H1 (cell line): ENCODE results near the gene WNT11. TPM values are rescaled to one million over a fixed set of nuclear protein-coding genes. Genes with fewer than 3 reads are reported as not detected.

Experiments
- BCL11A ChIP-seq, 2 experiments: IDR thresholded peaks; one replicate each; pipeline ENCODE4 v1.6.1; 2011; ENCODE audit warnings: low read depth in 2 of 2, low read length in 2 of 2, mild to moderate bottlenecking in 2 of 2
- CTBP2 ChIP-seq: IDR thresholded peaks from 2 replicates; pipeline ENCODE4 v1.7.0; 2011; ENCODE audit warnings: borderline replicate concordance, mild to moderate bottlenecking, moderate library complexity, mixed read lengths, low read length; ENCODE audit not compliant: insufficient read depth, insufficient read length
- RFX5 ChIP-seq: IDR thresholded peaks from 2 replicates; pipeline ENCODE4 v1.6.1; 2011; ENCODE audit warnings: low read depth, low read length, improper control_type of control experiment, borderline replicate concordance
- RNF2 ChIP-seq: fragments of 200-900, 300-1000 bp; sonication (generic); IDR thresholded peaks from 2 replicates; pipeline ENCODE4 v1.7.1; 2016; ENCODE audit warnings: borderline replicate concordance, low read depth, mild to moderate bottlenecking, antibody characterized with exemption, low read length; ENCODE audit not compliant: poor library complexity, severe bottlenecking; ENCODE audit errors: missing control alignments
- SP2 ChIP-seq: IDR thresholded peaks from 2 replicates; pipeline ENCODE4 v1.6.1; 2012; ENCODE audit warnings: mild to moderate bottlenecking, low read length, inconsistent platforms
- TAF1 ChIP-seq: IDR thresholded peaks from 2 replicates; pipeline ENCODE4 v1.6.1; 2011; ENCODE audit warnings: mild to moderate bottlenecking, low read depth, low read length
- ZNF274 ChIP-seq: IDR thresholded peaks from 2 replicates; pipeline ENCODE4 v1.7.0; 2012; ENCODE audit warnings: low read length, borderline replicate concordance; ENCODE audit errors: extremely low read depth
- polyA plus RNA-seq, 7 experiments: library from polyadenylated mRNA; depleted of rRNA in 3 of 7; stranded (reverse) in 5 of 7; unstranded in 2 of 7; fragments of >200 nt in 5 of 7; fragments of 200-250 nt in 2 of 7; gene quantifications; 1 replicate in 5 of 7; 2 replicates in 1 of 7; 4 replicates in 1 of 7; pipeline versions ENCODE4 v1.2.1 to v1.2.3, GENCODE V29; 2011 to 2013; ENCODE audit warnings: missing spikeins in 2 of 7, mixed read lengths in 2 of 7
- total RNA-seq: library from RNA; stranded (reverse); fragmentation: NEBNext Ultra II Directional; extraction: Animal tissue kit (Norgen Biotek cat#: 25700); gene quantifications from 2 replicates; pipeline ENCODE4 v1.2.1, GENCODE V29; 2021
- TF ChIP-seq, protein P1 (sequence below): fragments of 300-600 bp; sonication (generic); IDR thresholded peaks from 2 replicates; pipeline ENCODE4 v1.7.1; 2012; ENCODE audit warnings: low read length, moderate library complexity, mild to moderate bottlenecking, inconsistent platforms; ENCODE audit not compliant: insufficient replicate concordance
- TF ChIP-seq, protein P2 (sequence below): IDR thresholded peaks from 2 replicates; pipeline ENCODE4 v1.6.1; 2012; ENCODE audit warnings: inconsistent platforms

The WNT11 gene
- total and polyA plus RNA-seq, 2 of the 8 experiments (the other 6 are each of a cell fraction or from before 2014, with no cell fraction given): 0.11 to 0.45 TPM

DNA sequence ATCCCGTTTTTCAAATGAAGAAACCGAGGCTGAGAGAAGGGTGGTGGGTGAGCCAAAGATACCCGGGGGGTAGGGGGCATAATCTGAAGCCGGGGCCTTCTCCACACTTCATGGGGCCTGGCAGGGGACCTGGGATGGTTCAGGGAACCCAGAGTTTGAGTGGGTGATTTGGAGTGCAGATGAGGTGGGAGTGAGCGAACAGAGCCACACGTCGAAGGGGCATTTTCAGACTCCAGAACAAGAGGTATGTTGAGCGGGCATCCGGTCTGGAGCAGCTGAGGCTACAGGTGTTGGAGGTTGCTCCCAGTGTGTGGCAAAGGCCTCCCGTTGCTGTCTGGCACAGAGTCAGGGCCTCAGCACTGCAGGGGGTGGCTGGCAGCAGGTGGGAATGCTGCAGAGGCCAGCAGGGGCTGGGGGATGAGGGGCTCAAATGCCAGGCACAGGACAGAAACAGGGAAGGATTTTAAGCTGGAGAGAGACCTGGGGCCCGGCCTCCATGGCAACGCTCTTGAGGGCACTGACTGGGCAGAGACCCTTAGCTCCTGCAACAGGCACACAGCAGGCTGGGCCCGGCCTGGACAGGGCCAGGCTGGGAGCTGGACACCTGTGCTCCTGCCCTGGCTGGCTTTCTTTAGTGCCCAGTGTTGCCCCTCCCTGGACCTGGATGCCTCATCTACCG lies 46.2 kb downstream of the WNT11 start (continued):
- TF ChIP-seq, protein P1, sequence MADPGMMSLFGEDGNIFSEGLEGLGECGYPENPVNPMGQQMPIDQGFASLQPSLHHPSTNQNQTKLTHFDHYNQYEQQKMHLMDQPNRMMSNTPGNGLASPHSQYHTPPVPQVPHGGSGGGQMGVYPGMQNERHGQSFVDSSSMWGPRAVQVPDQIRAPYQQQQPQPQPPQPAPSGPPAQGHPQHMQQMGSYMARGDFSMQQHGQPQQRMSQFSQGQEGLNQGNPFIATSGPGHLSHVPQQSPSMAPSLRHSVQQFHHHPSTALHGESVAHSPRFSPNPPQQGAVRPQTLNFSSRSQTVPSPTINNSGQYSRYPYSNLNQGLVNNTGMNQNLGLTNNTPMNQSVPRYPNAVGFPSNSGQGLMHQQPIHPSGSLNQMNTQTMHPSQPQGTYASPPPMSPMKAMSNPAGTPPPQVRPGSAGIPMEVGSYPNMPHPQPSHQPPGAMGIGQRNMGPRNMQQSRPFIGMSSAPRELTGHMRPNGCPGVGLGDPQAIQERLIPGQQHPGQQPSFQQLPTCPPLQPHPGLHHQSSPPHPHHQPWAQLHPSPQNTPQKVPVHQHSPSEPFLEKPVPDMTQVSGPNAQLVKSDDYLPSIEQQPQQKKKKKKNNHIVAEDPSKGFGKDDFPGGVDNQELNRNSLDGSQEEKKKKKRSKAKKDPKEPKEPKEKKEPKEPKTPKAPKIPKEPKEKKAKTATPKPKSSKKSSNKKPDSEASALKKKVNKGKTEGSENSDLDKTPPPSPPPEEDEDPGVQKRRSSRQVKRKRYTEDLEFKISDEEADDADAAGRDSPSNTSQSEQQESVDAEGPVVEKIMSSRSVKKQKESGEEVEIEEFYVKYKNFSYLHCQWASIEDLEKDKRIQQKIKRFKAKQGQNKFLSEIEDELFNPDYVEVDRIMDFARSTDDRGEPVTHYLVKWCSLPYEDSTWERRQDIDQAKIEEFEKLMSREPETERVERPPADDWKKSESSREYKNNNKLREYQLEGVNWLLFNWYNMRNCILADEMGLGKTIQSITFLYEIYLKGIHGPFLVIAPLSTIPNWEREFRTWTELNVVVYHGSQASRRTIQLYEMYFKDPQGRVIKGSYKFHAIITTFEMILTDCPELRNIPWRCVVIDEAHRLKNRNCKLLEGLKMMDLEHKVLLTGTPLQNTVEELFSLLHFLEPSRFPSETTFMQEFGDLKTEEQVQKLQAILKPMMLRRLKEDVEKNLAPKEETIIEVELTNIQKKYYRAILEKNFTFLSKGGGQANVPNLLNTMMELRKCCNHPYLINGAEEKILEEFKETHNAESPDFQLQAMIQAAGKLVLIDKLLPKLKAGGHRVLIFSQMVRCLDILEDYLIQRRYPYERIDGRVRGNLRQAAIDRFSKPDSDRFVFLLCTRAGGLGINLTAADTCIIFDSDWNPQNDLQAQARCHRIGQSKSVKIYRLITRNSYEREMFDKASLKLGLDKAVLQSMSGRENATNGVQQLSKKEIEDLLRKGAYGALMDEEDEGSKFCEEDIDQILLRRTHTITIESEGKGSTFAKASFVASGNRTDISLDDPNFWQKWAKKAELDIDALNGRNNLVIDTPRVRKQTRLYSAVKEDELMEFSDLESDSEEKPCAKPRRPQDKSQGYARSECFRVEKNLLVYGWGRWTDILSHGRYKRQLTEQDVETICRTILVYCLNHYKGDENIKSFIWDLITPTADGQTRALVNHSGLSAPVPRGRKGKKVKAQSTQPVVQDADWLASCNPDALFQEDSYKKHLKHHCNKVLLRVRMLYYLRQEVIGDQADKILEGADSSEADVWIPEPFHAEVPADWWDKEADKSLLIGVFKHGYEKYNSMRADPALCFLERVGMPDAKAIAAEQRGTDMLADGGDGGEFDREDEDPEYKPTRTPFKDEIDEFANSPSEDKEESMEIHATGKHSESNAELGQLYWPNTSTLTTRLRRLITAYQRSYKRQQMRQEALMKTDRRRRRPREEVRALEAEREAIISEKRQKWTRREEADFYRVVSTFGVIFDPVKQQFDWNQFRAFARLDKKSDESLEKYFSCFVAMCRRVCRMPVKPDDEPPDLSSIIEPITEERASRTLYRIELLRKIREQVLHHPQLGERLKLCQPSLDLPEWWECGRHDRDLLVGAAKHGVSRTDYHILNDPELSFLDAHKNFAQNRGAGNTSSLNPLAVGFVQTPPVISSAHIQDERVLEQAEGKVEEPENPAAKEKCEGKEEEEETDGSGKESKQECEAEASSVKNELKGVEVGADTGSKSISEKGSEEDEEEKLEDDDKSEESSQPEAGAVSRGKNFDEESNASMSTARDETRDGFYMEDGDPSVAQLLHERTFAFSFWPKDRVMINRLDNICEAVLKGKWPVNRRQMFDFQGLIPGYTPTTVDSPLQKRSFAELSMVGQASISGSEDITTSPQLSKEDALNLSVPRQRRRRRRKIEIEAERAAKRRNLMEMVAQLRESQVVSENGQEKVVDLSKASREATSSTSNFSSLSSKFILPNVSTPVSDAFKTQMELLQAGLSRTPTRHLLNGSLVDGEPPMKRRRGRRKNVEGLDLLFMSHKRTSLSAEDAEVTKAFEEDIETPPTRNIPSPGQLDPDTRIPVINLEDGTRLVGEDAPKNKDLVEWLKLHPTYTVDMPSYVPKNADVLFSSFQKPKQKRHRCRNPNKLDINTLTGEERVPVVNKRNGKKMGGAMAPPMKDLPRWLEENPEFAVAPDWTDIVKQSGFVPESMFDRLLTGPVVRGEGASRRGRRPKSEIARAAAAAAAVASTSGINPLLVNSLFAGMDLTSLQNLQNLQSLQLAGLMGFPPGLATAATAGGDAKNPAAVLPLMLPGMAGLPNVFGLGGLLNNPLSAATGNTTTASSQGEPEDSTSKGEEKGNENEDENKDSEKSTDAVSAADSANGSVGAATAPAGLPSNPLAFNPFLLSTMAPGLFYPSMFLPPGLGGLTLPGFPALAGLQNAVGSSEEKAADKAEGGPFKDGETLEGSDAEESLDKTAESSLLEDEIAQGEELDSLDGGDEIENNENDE: no peak
- no peak for TF ChIP-seq SP2
- TF ChIP-seq RNF2: no peak
- no peak for TF ChIP-seq TAF1
- TF ChIP-seq CTBP2: no peak
- TF ChIP-seq, protein P2, sequence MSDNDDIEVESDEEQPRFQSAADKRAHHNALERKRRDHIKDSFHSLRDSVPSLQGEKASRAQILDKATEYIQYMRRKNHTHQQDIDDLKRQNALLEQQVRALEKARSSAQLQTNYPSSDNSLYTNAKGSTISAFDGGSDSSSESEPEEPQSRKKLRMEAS: no peak
- no peak for TF ChIP-seq BCL11A (IDR thresholded peaks at IDR 0.05; ENCODE audit: low read depth in 2 of 2, low read length in 2 of 2)
- TF ChIP-seq RFX5: no peak
- TF ChIP-seq ZNF274: no peak
- TF ChIP-seq, all 59 proteins: peak for 0
